GM18526 (cell line): ENCODE data around the gene PANK1.

Experiments used
- POLR2A ChIP-seq: IDR thresholded peaks from 3 replicates; pipeline ENCODE4 v1.6.1; 2011; ENCODE audit not compliant: insufficient read length; ENCODE audit errors: extremely low read depth

The PANK1 gene

GRCh38 chr10:89566992-89567391, 78.0 kb downstream of the PANK1 start:
- TF ChIP-seq POLR2A = no peak

- TF ChIP-seq POLR2A = no peak
Measured at GRCh38 chr10:89566095-89566950, 78.7 kb downstream of the PANK1 start.

- TF ChIP-seq POLR2A = no peak
Measured at GRCh38 chr10:89565180-89565579, 79.9 kb downstream of the PANK1 start.

- TF ChIP-seq POLR2A = no peak
Measured at GRCh38 chr10:89563861-89564478, 81.1 kb downstream of the PANK1 start.

- no peak for TF ChIP-seq POLR2A
Measured at GRCh38 chr10:89563311-89563710, 81.7 kb downstream of the PANK1 start.

GRCh38 chr10:89556600-89556999, 88.4 kb downstream of the PANK1 start:
- TF ChIP-seq POLR2A = no peak

- TF ChIP-seq POLR2A = no peak
Measured at GRCh38 chr10:89555688-89556445, 89.2 kb downstream of the PANK1 start.

GRCh38 chr10:89554433-89554832, 90.6 kb downstream of the PANK1 start:
- TF ChIP-seq POLR2A = no peak

- no peak for TF ChIP-seq POLR2A
Measured at GRCh38 chr10:89553064-89553734, 91.8 kb downstream of the PANK1 start.

- TF ChIP-seq POLR2A = no peak
Measured at GRCh38 chr10:89552213-89552612, 92.8 kb downstream of the PANK1 start.

- TF ChIP-seq POLR2A = no peak
Measured at GRCh38 chr10:89550509-89550908, 94.5 kb downstream of the PANK1 start.

- no peak for TF ChIP-seq POLR2A
Measured at GRCh38 chr10:89549510-89549909, 95.5 kb downstream of the PANK1 start.

GRCh38 chr10:89548673-89549072, 96.4 kb downstream of the PANK1 start:
- no peak for TF ChIP-seq POLR2A

- no peak for TF ChIP-seq POLR2A
Measured at GRCh38 chr10:89547853-89548513, 97.1 kb downstream of the PANK1 start.

- no peak for TF ChIP-seq POLR2A
Measured at GRCh38 chr10:89543841-89544240, 101.2 kb downstream of the PANK1 start.

GRCh38 chr10:89540420-89540949, 104.6 kb downstream of the PANK1 start:
- no peak for TF ChIP-seq POLR2A
